ENCODE results near the gene RNF148. TPM values are rescaled to one million over a fixed set of nuclear protein-coding genes. Genes with fewer than 3 reads are reported as not detected.

RNF148 gene
- total and polyA plus RNA-seq, 9 of the 15 experiments (the other 6 are each of a cell fraction or from before 2014, with no cell fraction given): not detected

- no peaks in the 10 kb centered on the region for H3K9me3 ChIP-seq (replicated peaks; ENCODE audit: control insufficient read depth, insufficient read depth, low read depth, low read length)
- H4K20me1 ChIP-seq (replicated peaks; ENCODE audit: control insufficient read depth, insufficient read depth, low read length): no peaks in the 10 kb centered on the region
- no peak overlapping the region for H3K27ac ChIP-seq (ENCODE audit: extremely low read depth, low read depth, low read length)
- no peak overlapping the region for H2AFZ ChIP-seq (ENCODE audit: low read depth, low read length)
- 0% methylated on average over 17 of the region's 21 CpGs for WGBS (ENCODE audit: insufficient coverage, low coverage, missing lambda C conversion rate)
- no peak for TF ChIP-seq ETV5 (CRISPR knock-in tag; IDR thresholded peaks at IDR 0.05; ENCODE audit: low read depth)
- TF ChIP-seq MGA (IDR thresholded peaks at IDR 0.05): no peak
- TF ChIP-seq MYC (IDR thresholded peaks at IDR 0.05; ENCODE audit: low read depth, low read length): no peak
- no peak for TF ChIP-seq MYC (CRISPR knock-in tag; IDR thresholded peaks at IDR 0.05; ENCODE audit: borderline replicate concordance, low read depth)
- TF ChIP-seq SMAD2 (IDR thresholded peaks at IDR 0.05; ENCODE audit: low read depth, low read length): no peak
- no peak for TF ChIP-seq HOXB6 (CRISPR knock-in tag; IDR thresholded peaks at IDR 0.05; ENCODE audit: borderline replicate concordance)
- TF ChIP-seq ZNF239 (CRISPR knock-in tag; IDR thresholded peaks at IDR 0.05): no peak
- no peak for TF ChIP-seq GABPB2 (CRISPR knock-in tag; conservative IDR thresholded peaks at IDR 0.05)
- H3K4me1 ChIP-seq (replicated peaks in 1 of 2; ENCODE audit: control insufficient read depth in 2 of 2, insufficient read depth in 2 of 2, low read length in 2 of 2): no peaks in the 10 kb centered on the region
- intact Hi-C loops (cut with micrococcal nuclease): no loop called here
- in situ Hi-C loops (cut with MboI): no loop called here
- FAIRE-seq (no peak), ATAC-seq (no peak), DNase-seq (ENCODE audit: extremely low read depth in 1 of 4, low spot score in 3 of 4) (no peak)
- POLR2A ChIA-PET: no interaction called here
- CTCF ChIA-PET (ENCODE audit: low intra/inter-chr PET ratio): no interaction called here
- no peaks in the 10 kb centered on the region for H3K9me1 ChIP-seq (ENCODE audit: control insufficient read depth, insufficient read depth, low read length)
- H3K9ac ChIP-seq (ENCODE audit: insufficient read depth in 1 of 2, low read depth in 2 of 2, low read length in 2 of 2): no peak overlapping the region
- H3K36me3 ChIP-seq (ENCODE audit: control insufficient read depth, insufficient read depth, low read length): no peaks in the 10 kb centered on the region
- no peak overlapping the region for H3K4me3 ChIP-seq
- BruUV-seq (replicated peaks): no TSS peak
- no peaks in the 10 kb centered on the region for H3K79me2 ChIP-seq (ENCODE audit: control insufficient read depth, insufficient read depth, low read length)
- no peaks in the 10 kb centered on the region for H3K27me3 ChIP-seq (ENCODE audit: control insufficient read depth in 2 of 2, insufficient read depth in 2 of 2, low read length in 2 of 2)
- no peak overlapping the region for H3K4me2 ChIP-seq (ENCODE audit: insufficient read depth, low read length)
These were observed 28.8 kb downstream of the RNF148 start for GRCh38 chr7:122673951-122674350.
